Activated CD8-positive, alpha-beta memory T cell treated with anti-CD3 and anti-CD28 coated beads for 36 hours (primary cell): ENCODE results near the gene CCSER1. TPM values are rescaled to one million over a fixed set of nuclear protein-coding genes. Genes with fewer than 3 reads are reported as not detected.

Experiments used
- CTCF ChIA-PET: fragments of 350-600 bp; sonication (Branson Sonifier 250); formaldehyde crosslinking; loops from one replicate; lab custom pipeline; 2021; ENCODE audit warnings: antibody characterized with exemption; lab: Charles Lee
- POLR2A ChIA-PET: fragments of 350-600 bp; sonication (Branson Sonifier 250); formaldehyde crosslinking; loops from one replicate; lab custom pipeline; 2021; ENCODE audit warnings: antibody characterized with exemption; lab: Charles Lee
- total RNA-seq, 2 experiments: library from RNA; stranded (reverse); gene quantifications; one replicate each; pipeline ENCODE4 v1.2.3, GENCODE V29; 2021

Gene CCSER1
- total RNA-seq, 2 experiments from 2014 or later, result 0.06 TPM; not detected in 1

- CTCF ChIA-PET, result no interaction called here
- POLR2A ChIA-PET, result no interaction called here
These were observed 371.0 kb downstream of the CCSER1 start for GRCh38 chr4:90498175-90498574.

- ChIA-PET CTCF (no interaction called here), POLR2A (no interaction called here)
These were observed 376.5 kb downstream of the CCSER1 start for GRCh38 chr4:90503677-90504076.

- ChIA-PET CTCF (no interaction called here), POLR2A (no interaction called here)
These were observed 388.0 kb downstream of the CCSER1 start for GRCh38 chr4:90515191-90515590.

GRCh38 chr4:90528551-90528950 lies 401.4 kb downstream of the CCSER1 start:
- ChIA-PET POLR2A (no interaction called here), CTCF (no interaction called here)

- POLR2A ChIA-PET, result no interaction called here
- CTCF ChIA-PET, result no interaction called here
These were observed 409.2 kb downstream of the CCSER1 start for GRCh38 chr4:90536408-90536807.

- CTCF ChIA-PET, result no interaction called here
- POLR2A ChIA-PET, result no interaction called here
These were observed 410.3 kb downstream of the CCSER1 start for GRCh38 chr4:90537491-90537890.

DNA sequence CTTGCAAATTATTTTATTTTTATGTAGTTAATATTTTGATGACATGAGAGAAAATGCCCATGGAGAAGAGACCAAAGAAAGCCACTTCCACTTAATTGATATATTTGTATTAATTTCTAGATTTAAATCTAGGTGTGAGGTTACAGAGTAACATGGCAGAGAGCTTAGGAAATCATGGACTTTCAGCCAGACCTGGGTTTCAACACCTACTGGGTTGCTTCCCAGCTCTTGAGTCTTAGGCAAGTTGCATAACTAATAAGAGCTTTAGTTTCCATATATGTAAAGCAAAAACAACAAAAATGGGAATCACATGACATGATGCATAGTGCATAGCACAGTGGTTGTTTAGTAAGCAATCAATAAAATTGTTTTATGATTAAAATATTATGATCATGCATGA lies 413.3 kb downstream of the CCSER1 start:
- ChIA-PET POLR2A (no interaction called here), CTCF (no interaction called here)

GRCh38 chr4:90542216-90542615 lies 415.0 kb downstream of the CCSER1 start:
- ChIA-PET POLR2A (no interaction called here), CTCF (no interaction called here)

DNA sequence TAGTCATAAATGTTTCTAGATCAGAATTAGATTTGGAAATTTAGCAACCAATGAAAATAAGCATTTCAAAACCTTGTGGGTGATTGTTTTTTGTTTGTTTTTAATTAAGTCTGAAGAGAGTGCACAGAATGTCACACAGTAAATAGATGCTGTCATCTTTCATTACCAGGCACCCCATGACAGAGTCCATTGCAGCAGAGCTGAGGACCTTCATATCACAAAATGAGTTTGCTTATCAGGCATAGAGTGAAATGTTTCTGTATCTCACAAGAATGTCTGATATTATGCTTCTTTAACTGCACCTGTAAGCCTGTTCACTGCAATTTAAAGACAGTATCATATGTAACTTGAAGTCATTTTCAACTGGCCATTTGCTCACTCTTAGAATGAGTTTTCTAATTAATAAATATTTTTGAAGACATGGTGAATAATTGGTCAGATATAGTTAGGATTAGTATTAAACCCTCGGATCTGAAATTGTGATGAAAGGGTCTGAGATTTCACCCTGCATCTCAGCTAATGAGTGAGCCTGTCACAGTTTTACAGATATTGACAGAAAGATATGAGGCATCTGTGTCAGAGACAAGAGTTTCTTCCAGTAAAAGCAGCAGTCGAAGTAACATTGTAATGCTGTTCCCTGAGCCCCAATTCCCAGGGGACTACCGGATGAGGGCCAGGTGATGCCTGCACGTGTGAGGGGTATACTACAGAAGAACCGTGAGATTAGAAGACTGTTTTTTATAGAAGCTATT lies 416.4 kb downstream of the CCSER1 start:
- POLR2A ChIA-PET, result no interaction called here
- CTCF ChIA-PET, result interaction anchor here (0.6 kb wide), 1 partner anchor 37 kb away, joined by 3 read pairs; no protein-coding TSS in a partner anchor

GRCh38 chr4:90544532-90545045 lies 417.4 kb downstream of the CCSER1 start:
- CTCF ChIA-PET, result no interaction called here
- POLR2A ChIA-PET, result no interaction called here

DNA sequence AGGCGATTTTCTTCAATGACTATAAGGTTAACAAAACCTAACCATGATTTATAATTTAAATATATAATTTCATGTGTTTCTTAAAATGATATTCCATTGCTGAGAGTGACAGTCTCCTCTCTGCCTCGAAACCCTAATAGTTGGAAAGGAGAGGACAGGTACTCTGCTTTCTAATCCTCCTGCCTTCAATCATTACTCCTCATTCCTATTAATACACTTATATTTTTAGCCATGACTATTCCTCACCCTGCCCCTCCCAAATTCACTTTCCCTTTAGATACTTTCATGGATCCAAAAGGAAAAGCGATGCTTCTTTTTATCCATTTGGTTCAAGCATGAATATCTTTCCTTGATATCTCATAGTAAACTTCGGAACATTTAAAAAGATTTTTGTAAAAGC lies 418.2 kb downstream of the CCSER1 start:
- CTCF ChIA-PET, result no interaction called here
- POLR2A ChIA-PET, result no interaction called here

DNA sequence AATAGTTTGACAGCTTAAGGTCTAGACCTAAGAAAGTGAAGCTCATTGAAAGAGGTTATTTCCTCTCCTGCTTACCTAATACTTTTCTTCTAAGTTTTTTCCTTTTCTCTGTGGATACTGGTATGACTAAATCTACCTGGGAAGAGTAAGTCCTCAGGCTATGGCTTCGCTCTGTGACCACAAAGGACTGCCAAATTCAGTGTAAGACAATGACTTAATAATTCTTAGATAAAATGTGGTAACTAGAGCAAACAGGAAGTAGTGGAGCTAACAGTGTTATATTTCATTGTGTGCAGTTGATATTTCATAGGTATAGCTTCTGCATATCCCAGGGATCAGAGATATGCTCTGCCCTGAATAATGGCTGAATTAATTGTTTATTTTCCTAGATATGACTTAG lies 418.9 kb downstream of the CCSER1 start:
- ChIA-PET CTCF (no interaction called here), POLR2A (no interaction called here)

DNA sequence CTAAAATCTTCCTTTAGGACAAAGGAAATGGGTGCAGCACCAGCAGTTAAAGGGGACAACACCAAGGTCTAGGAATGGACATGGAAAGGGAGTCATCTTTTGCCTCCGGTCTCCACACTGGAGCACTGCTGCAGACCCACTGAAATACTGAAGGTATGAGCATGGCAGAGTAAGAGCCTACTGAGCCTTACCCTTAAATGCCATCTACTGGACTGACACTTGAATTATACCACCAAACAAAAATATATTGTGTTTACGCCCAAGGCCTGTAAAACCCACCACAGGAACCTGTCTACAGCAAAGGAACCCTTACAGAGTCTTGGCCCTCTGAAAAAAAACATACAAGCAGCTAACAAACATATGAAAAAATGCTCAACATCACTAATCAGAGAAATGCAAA lies 443.4 kb downstream of the CCSER1 start:
- CTCF ChIA-PET, result no interaction called here
- POLR2A ChIA-PET, result no interaction called here

- ChIA-PET CTCF (no interaction called here), POLR2A (no interaction called here)
These were observed 445.8 kb downstream of the CCSER1 start for GRCh38 chr4:90572996-90573395.

DNA sequence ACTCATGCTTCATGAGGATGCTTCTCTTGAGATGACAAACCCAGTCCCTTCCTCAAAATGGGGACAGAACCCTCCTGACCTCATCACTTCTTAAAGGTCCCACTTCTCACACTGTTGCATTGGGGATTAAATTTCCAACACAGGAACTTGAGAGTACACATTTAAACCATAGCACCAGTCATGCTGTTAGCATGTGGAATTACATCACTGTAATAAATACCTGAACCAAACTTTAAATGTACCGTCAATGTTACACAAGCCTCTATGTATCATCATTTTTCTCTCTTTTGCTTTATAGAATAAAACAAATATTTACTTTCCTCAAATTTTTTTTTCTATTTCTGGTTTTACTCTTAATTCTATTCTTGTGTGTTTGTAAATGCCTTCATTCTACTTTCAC lies 448.2 kb downstream of the CCSER1 start:
- POLR2A ChIA-PET, result no interaction called here
- CTCF ChIA-PET, result no interaction called here

DNA sequence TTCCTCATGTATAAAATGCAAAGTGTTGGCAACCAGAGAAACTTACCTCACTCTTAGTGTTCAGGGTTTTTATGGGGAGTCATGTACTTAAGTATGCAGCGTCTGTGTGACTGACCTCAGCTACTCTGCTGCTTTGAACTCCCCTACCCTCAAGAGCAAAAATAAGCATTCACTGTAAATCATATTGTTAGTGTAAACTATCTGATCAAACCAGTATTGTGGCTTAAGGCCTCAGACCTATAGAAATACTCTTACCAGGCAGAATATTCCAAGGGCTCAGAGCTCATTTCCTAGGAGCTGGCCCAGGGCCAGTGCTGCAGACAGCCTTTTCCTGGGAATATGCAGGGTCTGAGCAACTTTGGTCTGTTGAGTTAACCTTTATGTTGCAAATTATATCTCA lies 453.1 kb downstream of the CCSER1 start:
- POLR2A ChIA-PET, result no interaction called here
- CTCF ChIA-PET, result interaction anchor here (0.6 kb wide), 1 partner anchor 36 kb away, joined by 3 read pairs; no protein-coding TSS in a partner anchor

GRCh38 chr4:90582087-90582486 lies 454.9 kb downstream of the CCSER1 start:
- ChIA-PET POLR2A (no interaction called here), CTCF (no interaction called here)

DNA sequence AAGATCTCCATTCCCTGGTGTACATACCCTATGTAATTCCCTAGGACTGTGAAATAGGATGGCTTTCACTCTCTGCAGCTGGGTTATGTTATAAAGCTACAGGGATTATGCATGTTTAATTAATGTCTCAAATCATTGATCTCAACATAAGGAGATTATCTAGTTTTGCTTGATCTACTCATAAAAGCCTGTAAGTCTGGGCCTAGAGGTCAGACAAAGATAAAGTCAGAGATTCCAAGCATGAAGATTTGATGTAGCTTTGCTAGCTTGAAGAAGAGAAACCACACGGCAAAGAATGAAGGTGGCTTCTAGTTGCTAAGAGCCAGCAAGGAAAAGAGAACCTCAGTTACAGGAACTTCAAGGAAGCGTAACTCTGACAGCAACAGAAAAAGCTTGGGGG lies 456.9 kb downstream of the CCSER1 start:
- CTCF ChIA-PET, result no interaction called here
- POLR2A ChIA-PET, result no interaction called here

DNA sequence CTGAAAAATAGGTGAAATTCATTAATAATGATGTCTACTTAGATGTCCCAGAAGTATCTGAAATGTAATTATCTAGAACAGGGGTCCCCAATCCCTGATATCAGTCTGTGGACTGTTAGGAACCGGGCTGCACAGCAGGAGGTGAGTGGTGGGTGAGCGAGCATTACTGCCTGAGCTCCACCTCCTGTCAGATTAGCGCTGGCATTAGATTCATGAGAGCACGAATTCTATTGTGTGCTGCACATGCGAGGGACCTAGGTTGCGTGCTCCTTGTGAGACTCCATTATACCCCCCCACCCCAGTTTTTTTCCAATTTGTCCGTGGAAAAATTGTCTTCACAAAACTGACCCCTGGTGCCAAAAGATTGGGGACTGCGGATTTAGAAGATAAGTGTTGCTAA lies 458.8 kb downstream of the CCSER1 start:
- CTCF ChIA-PET, result no interaction called here
- POLR2A ChIA-PET, result no interaction called here

DNA sequence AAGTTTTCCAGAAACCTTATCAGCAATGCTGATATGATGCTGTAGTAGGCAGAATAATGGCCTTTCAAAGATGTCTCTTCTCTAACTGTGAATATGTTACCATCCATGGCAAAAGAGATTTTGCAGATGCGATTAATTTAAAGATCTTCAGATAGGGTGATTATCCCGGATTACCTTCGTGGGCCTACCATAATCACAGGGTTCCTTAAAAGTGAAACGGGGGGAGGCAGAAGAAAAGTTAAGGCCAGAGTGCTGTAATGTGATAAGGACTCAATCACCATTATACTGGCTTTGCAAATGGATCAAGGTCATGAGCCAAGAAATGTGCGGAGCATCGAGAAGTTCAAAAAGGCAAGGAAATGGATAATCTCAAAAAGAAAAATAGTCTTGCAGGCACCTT lies 459.6 kb downstream of the CCSER1 start:
- POLR2A ChIA-PET, result no interaction called here
- CTCF ChIA-PET, result no interaction called here

DNA sequence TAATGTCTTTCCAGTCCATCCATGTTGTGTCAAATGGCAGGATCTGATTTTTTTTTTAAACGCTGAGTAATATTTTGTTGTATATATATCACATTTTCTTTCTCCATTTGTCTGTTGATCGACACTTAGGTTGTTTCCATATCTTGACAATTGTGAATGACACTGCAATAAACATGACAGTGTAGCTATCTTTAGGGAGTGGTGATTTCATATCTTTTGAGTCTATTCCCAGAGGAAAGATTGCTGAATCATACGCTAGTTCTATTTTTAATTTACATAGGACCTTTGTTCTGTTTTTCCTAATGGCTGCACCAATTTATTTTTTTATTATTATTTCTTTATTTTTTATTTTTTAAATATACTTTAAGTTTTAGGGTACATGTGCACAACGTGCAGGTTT lies 470.7 kb downstream of the CCSER1 start:
- POLR2A ChIA-PET, result no interaction called here

GRCh38 chr4:90598741-90599140 lies 471.5 kb downstream of the CCSER1 start:
- ChIA-PET CTCF (no interaction called here), POLR2A (no interaction called here)

More for the DNA sequence above, 470.7 kb downstream of the CCSER1 start:
- CTCF ChIA-PET, result no interaction called here
